ENCODE results near the gene HOXA3. TPM values are rescaled to one million over a fixed set of nuclear protein-coding genes. Genes with fewer than 3 reads are reported as not detected.

The HOXA3 gene
- total RNA-seq, 3 donors from 2014 or later = 4.5 to 6.4 (median 4.6) TPM

DNA sequence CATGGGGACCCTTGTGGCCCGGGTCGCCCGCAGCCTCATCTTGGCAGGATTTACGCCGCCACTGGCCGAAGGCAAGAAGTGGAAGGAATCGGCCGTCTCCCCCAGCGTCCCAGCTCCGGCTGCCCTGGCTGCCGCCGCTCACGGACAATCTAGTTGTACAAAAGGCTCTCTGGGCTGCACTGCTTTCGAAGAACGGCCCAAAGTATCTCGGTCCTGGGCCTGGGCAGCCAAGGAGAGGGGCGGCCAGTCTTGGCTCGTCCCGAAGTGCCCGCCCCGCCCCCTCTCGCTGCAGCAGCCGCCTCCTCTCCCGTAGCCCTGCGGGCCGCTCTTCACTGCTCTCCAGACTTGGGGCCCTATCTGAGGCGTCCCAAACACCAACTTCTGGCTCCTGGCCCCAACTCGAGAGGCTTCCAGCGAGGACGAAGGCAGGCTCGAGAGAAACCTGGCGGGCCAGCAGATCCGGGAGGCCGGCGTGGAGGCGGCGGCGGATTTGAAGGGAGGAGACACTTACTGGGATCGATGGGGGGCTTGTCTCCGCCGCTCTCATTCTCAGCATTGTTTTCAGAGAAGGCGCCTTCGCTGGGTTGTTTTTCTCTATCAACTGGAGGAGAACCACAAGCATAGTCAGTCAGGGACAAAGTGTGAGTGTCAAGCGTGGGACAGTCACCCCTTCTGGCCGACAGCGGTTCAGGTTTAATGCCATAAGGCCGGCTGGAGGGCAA, 12.1 kb upstream of the HOXA3 start:
- Histone ChIP-seq H3K9me3 (no peaks in the 10 kb centered on the region), H3K27ac (peak overlapping the region; percentile 81 to 89), H3K27me3 (peaks cover 3 to 59% of the 10 kb centered on the region in 2 donors), H3K4me3 (peak overlapping the region; percentile 65 to 80 (median 65)), H3K36me3 (no peaks in the 10 kb centered on the region), H3K4me1 (no peaks in the 10 kb centered on the region)
- no peak for DNase-seq (ENCODE audit: low spot score in 2 of 2)
- TF ChIP-seq, protein P1, sequence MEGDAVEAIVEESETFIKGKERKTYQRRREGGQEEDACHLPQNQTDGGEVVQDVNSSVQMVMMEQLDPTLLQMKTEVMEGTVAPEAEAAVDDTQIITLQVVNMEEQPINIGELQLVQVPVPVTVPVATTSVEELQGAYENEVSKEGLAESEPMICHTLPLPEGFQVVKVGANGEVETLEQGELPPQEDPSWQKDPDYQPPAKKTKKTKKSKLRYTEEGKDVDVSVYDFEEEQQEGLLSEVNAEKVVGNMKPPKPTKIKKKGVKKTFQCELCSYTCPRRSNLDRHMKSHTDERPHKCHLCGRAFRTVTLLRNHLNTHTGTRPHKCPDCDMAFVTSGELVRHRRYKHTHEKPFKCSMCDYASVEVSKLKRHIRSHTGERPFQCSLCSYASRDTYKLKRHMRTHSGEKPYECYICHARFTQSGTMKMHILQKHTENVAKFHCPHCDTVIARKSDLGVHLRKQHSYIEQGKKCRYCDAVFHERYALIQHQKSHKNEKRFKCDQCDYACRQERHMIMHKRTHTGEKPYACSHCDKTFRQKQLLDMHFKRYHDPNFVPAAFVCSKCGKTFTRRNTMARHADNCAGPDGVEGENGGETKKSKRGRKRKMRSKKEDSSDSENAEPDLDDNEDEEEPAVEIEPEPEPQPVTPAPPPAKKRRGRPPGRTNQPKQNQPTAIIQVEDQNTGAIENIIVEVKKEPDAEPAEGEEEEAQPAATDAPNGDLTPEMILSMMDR (IDR thresholded peaks at IDR 0.05) = no peak
- no peak for TF ChIP-seq POLR2AphosphoS5 (IDR thresholded peaks at IDR 0.05)
- no peak for TF ChIP-seq POLR2A (IDR thresholded peaks at IDR 0.05)
- intact Hi-C loops (cut with DNase I; ENCODE audit: low total_unique reads) = loop anchor here (5.0 kb wide), 1 partner anchor 797 kb away; no protein-coding TSS in a partner anchor

DNA sequence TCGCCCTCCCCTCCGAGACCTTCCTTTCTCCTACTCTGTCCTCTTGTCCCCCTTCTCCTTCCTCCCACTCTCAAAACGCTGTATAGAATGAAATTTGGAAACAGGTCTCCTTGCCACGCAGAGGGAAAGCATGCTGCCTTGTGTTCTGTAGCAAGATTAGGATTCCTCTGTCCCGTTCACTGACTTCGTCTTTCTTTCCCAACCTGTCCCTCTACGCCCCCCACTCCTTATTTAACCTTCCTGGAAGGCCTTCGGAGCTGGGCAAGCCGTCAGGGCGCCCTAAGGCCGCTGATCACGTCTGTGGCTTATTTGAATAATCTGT, 11.6 kb upstream of the HOXA3 start:
- peak overlapping the region; percentile 65 to 80 (median 65) for H3K4me3 ChIP-seq
- TF ChIP-seq, protein P1 (IDR thresholded peaks at IDR 0.05) = no peak
- no peak for TF ChIP-seq POLR2AphosphoS5 (IDR thresholded peaks at IDR 0.05)
- TF ChIP-seq POLR2A (IDR thresholded peaks at IDR 0.05) = no peak
- H3K9me3 ChIP-seq = no peaks in the 10 kb centered on the region
- no peaks in the 10 kb centered on the region for H3K36me3 ChIP-seq
- no peak for DNase-seq (ENCODE audit: low spot score in 2 of 2)
- H3K27ac ChIP-seq = peak overlapping the region; percentile 81 to 89
- intact Hi-C loops (cut with DNase I; ENCODE audit: low total_unique reads) = loop anchor here (5.0 kb wide), 1 partner anchor 797 kb away; no protein-coding TSS in a partner anchor
- H3K27me3 ChIP-seq = peaks cover 3 to 57% of the 10 kb centered on the region in 2 donors
- H3K4me1 ChIP-seq = no peaks in the 10 kb centered on the region

DNA sequence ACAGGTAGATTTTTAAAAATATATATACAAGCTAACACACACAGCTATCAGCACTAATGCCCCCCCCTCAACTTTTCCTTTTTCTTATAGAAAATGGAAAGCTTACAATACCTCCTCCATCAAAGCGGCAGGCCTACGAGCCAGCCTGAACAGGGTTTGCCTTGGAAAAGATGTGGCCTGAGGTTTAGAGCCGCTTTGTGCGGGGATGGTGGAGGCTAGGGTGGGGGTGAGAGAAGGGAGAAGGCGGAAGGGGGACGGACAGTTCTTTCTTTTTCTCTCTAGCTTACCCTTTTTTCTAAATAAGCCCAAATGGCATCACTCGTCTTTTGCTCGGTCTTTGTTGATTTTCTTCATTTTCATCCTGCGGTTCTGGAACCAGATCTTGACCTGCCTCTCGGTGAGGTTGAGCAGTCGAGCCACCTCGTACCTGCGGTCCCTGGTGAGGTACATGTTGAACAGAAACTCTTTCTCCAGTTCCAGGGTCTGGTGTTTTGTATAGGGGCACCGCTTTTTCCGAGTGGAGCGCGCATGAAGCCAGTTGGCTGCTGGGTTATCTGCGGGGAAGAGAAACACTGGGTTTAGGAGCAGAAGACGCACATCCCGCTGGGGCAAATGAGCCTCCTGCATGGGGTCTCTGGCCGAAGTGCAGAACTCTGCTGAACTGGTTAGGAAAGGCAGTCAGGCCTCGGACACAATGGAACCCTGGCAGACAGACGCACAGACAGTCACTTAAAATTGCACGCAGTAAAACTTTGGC, 11.1 kb upstream of the HOXA3 start:
- Histone ChIP-seq H3K4me1 (no peaks in the 10 kb centered on the region), H3K4me3 (peak overlapping the region; percentile 65 to 80 (median 65))

DNA sequence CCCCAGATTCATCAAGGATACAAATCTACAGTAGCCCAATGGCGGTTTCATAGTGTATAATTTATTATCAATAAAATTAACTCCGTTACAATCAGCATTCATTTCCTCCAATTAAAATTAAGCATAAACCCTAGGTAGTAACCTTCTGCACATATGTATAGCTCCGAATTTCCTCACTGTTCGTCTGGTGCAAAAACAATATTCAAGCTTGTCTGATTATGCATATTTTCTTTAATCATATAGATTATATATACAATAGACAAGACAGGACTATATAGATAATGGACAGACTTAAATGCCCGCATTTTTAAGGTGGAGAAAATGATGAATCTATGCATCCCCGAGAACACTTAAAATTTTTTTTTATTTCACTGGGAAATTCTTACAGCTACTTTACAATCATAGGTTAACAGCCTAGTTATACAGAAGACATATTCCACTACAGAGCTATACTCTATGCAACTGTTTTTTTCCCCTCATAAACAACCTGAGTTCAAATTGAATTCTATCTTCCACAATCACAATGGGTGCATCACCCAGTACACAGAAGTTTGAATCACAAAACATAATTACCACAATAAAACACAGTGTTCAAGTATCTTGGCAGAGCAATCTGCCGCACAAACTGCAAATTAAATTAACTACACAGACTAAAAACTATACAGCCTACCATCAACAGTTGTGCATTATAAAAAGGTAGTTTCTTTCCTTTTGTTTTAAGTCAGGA, 10.3 kb upstream of the HOXA3 start:
- Histone ChIP-seq H3K4me1 (no peaks in the 10 kb centered on the region), H3K27me3 (peaks cover 3 to 44% of the 10 kb centered on the region in 2 donors), H3K4me3 (peak overlapping the region; percentile 65 to 80 (median 65)), H3K27ac (peak overlapping the region in 1 of 2 donors; percentile 96), H3K9me3 (no peaks in the 10 kb centered on the region), H3K36me3 (no peaks in the 10 kb centered on the region)
- intact Hi-C loops (cut with DNase I; ENCODE audit: low total_unique reads) = loop anchor here (5.0 kb wide), 1 partner anchor 795 kb away; no protein-coding TSS in a partner anchor
- no peak for DNase-seq (ENCODE audit: low spot score in 2 of 2)
- no peak for TF ChIP-seq POLR2A (IDR thresholded peaks at IDR 0.05)
- no peak for TF ChIP-seq POLR2AphosphoS5 (IDR thresholded peaks at IDR 0.05)
- TF ChIP-seq, protein P1 (IDR thresholded peaks at IDR 0.05) = no peak

More for the DNA sequence above, 11.1 kb upstream of the HOXA3 start:
- peak overlapping the region; percentile 81 to 89 for H3K27ac ChIP-seq
- H3K36me3 ChIP-seq = no peaks in the 10 kb centered on the region
- DNase-seq (ENCODE audit: low spot score in 2 of 2) = no peak
- peaks cover 3 to 52% of the 10 kb centered on the region in 2 donors for H3K27me3 ChIP-seq
- intact Hi-C loops (cut with DNase I; ENCODE audit: low total_unique reads) = loop anchor here (5.0 kb wide), 1 partner anchor 796 kb away; no protein-coding TSS in a partner anchor
- H3K9me3 ChIP-seq = no peaks in the 10 kb centered on the region
- TF ChIP-seq POLR2AphosphoS5 (IDR thresholded peaks at IDR 0.05) (no peak), POLR2A (IDR thresholded peaks at IDR 0.05) (no peak)
- TF ChIP-seq, protein P1 (IDR thresholded peaks at IDR 0.05) = no peak

Measured in breast epithelium (tissue), 4 donors.